Neural progenitor cell (in vitro differentiated cells): ENCODE results near the gene MAP3K3. TPM values are rescaled to one million over a fixed set of nuclear protein-coding genes. Genes with fewer than 3 reads are reported as not detected.
"Not testable (repeated sequence)": the region's sequence is repeated elsewhere in the genome, so short reads cannot be mapped to it uniquely, and the experiment has no call there.

Source experiments
- DNase-seq: peaks from one replicate; pipeline ENCODE4 v3.0.0-alpha.2; 2016; ENCODE audit warnings: low spot score
- H2AFZ ChIP-seq: fragments of 200-600 bp; sonication (generic); replicated peaks from 2 replicates; pipeline ENCODE4 v1.6.1; 2016; ENCODE audit warnings: antibody characterized with exemption
- H3F3A ChIP-seq: fragments of 200-600 bp; sonication (generic); 2 replicates; pipeline ENCODE4 v1.6.1; 2016; ENCODE audit warnings: antibody characterized with exemption, low read depth
- H3K27ac ChIP-seq: fragments of 200-600 bp; sonication (generic); 2 replicates; pipeline ENCODE4 v1.5.1; 2016; ENCODE audit warnings: mild to moderate bottlenecking
- H3K27me3 ChIP-seq: fragments of 200-600 bp; sonication (generic); 2 replicates; pipeline ENCODE4 v1.6.1; 2016; ENCODE audit warnings: mild to moderate bottlenecking, moderate library complexity
- H3K36me3 ChIP-seq: fragments of 200-600 bp; sonication (generic); 2 replicates; pipeline ENCODE4 v1.5.1; 2016
- H3K4me1 ChIP-seq: fragments of 200-600 bp; sonication (generic); 2 replicates; pipeline ENCODE4 v1.6.1; 2016; ENCODE audit warnings: mixed run types
- H3K4me2 ChIP-seq: fragments of 200-600 bp; sonication (generic); 2 replicates; pipeline ENCODE4 v1.6.1; 2016
- H3K4me3 ChIP-seq: fragments of 200-600 bp; sonication (generic); 2 replicates; pipeline ENCODE4 v1.5.1; 2016
- H3K79me2 ChIP-seq: fragments of 200-600 bp; sonication (generic); 2 replicates; pipeline ENCODE4 v1.6.1; 2016; ENCODE audit warnings: low read depth
- H3K9ac ChIP-seq: fragments of 200-600 bp; sonication (generic); 2 replicates; pipeline ENCODE4 v1.6.1; 2016
- H3K9me3 ChIP-seq: fragments of 200-600 bp; sonication (generic); 2 replicates; pipeline ENCODE4 v1.5.1; 2016; ENCODE audit warnings: low read depth
- H4K20me1 ChIP-seq: fragments of 200-600 bp; sonication (generic); 2 replicates; pipeline ENCODE4 v1.6.1; 2016; ENCODE audit warnings: low read depth
- H3K27ac Mint-ChIP-seq: 3 replicates; pipeline ENCODE4 v1.8.0; 2021; ENCODE audit warnings: mixed read lengths
- H3K27me3 Mint-ChIP-seq: 2 replicates; pipeline ENCODE4 v1.8.0; 2022; ENCODE audit warnings: low read depth, mild to moderate bottlenecking, inconsistent platforms, moderate library complexity, mixed read lengths; ENCODE audit not compliant: insufficient read depth
- H3K36me3 Mint-ChIP-seq: 3 replicates; pipeline ENCODE4 v1.8.0; 2021; ENCODE audit warnings: mixed read lengths
- H3K4me1 Mint-ChIP-seq: 3 replicates; pipeline ENCODE4 v1.8.0; 2021; ENCODE audit warnings: mixed read lengths
- H3K4me3 Mint-ChIP-seq: 3 replicates; pipeline ENCODE4 v1.8.0; 2021; ENCODE audit warnings: mild to moderate bottlenecking, moderate library complexity, mixed read lengths
- H3K9me3 Mint-ChIP-seq: 3 replicates; pipeline ENCODE4 v1.8.0; 2020; ENCODE audit warnings: mixed read lengths
- CTCF ChIP-seq: fragments of 200-600 bp; sonication (generic); IDR thresholded peaks from 2 replicates; pipeline ENCODE4 v1.5.1; 2017; ENCODE audit warnings: antibody characterized with exemption, mild to moderate bottlenecking
- EZH2 ChIP-seq: fragments of 200-600 bp; sonication (generic); IDR thresholded peaks from 2 replicates; pipeline ENCODE4 v1.6.1; 2017; ENCODE audit warnings: antibody characterized with exemption, mild to moderate bottlenecking, moderate library complexity
- EZH2phosphoT487 ChIP-seq: fragments of 200-600 bp; sonication (generic); IDR thresholded peaks from 2 replicates; pipeline ENCODE4 v1.6.1; 2017; ENCODE audit warnings: antibody characterized with exemption
- total RNA-seq: library from RNA; depleted of rRNA; stranded (reverse); fragments of >200 nt; gene quantifications from 2 replicates; pipeline ENCODE4 v1.2.3, GENCODE V29; 2015; ENCODE audit warnings: low replicate concordance

The MAP3K3 gene
- total RNA-seq, 1 donor from 2014 or later, result 21.6 TPM

- H3K4me3 ChIP-seq, result no peak overlapping the region
- no peak overlapping the region for H3K27ac Mint-ChIP-seq
- no peak overlapping the region for H3K27ac ChIP-seq
- no peaks in the 10 kb centered on the region for H3K79me2 ChIP-seq
- DNase-seq, result no peak
- H3K9ac ChIP-seq, result no peak overlapping the region
- H3K4me3 Mint-ChIP-seq, result no peak overlapping the region
- no peaks in the 10 kb centered on the region for H3K36me3 ChIP-seq
- H3K4me1 Mint-ChIP-seq, result no peaks in the 10 kb centered on the region
- H3K4me1 ChIP-seq, result no peaks in the 10 kb centered on the region
- H2AFZ ChIP-seq, result no peak overlapping the region
- no peaks in the 10 kb centered on the region for H3K27me3 ChIP-seq
- no peaks in the 10 kb centered on the region for H3F3A ChIP-seq
- H3K9me3 ChIP-seq, result no peaks in the 10 kb centered on the region
- TF ChIP-seq EZH2phosphoT487, result no peak
- H3K4me2 ChIP-seq, result no peak overlapping the region
- no peaks in the 10 kb centered on the region for H3K9me3 Mint-ChIP-seq
- H4K20me1 ChIP-seq, result no peaks in the 10 kb centered on the region
- H3K36me3 Mint-ChIP-seq, result peaks cover 14% of the 10 kb centered on the region
- no peaks in the 10 kb centered on the region for H3K27me3 Mint-ChIP-seq
Measured at GRCh38 chr17:63714550-63715277, 92.5 kb downstream of the MAP3K3 start.

- H3K27ac Mint-ChIP-seq, result no peak overlapping the region
- H3K4me1 ChIP-seq, result no peaks in the 10 kb centered on the region
- H2AFZ ChIP-seq, result no peak overlapping the region
- H3F3A ChIP-seq, result no peaks in the 10 kb centered on the region
- no peak overlapping the region for H3K9ac ChIP-seq
- TF ChIP-seq EZH2phosphoT487 (no peak), CTCF (no peak), EZH2 (no peak)
- H3K36me3 ChIP-seq, result no peaks in the 10 kb centered on the region
- H3K4me3 ChIP-seq, result no peak overlapping the region
- no peaks in the 10 kb centered on the region for H3K27me3 Mint-ChIP-seq
- H3K79me2 ChIP-seq, result no peaks in the 10 kb centered on the region
- no peak overlapping the region for H3K4me3 Mint-ChIP-seq
- no peaks in the 10 kb centered on the region for H4K20me1 ChIP-seq
- no peaks in the 10 kb centered on the region for H3K4me1 Mint-ChIP-seq
- H3K27ac ChIP-seq, result no peak overlapping the region
- H3K9me3 ChIP-seq, result no peaks in the 10 kb centered on the region
- DNase-seq, result no peak
- no peaks in the 10 kb centered on the region for H3K27me3 ChIP-seq
- H3K36me3 Mint-ChIP-seq, result peaks cover 14% of the 10 kb centered on the region
- H3K4me2 ChIP-seq, result no peak overlapping the region
- H3K9me3 Mint-ChIP-seq, result no peaks in the 10 kb centered on the region
Measured at GRCh38 chr17:63716426-63716825, 94.2 kb downstream of the MAP3K3 start.

- Histone ChIP-seq H3K9ac (no peak overlapping the region), H3K4me2 (no peak overlapping the region), H2AFZ (no peak overlapping the region), H3K79me2 (no peaks in the 10 kb centered on the region), H3K4me3 (no peak overlapping the region), H3K9me3 (no peaks in the 10 kb centered on the region), H3K27ac (no peak overlapping the region), H3K36me3 (no peaks in the 10 kb centered on the region), H3K27me3 (no peaks in the 10 kb centered on the region), H3F3A (no peaks in the 10 kb centered on the region), H4K20me1 (no peaks in the 10 kb centered on the region), H3K4me1 (no peaks in the 10 kb centered on the region)
- Mint-ChIP-seq H3K27ac (no peak overlapping the region), H3K36me3 (peaks cover 7% of the 10 kb centered on the region), H3K4me3 (no peak overlapping the region), H3K9me3 (no peaks in the 10 kb centered on the region), H3K27me3 (no peaks in the 10 kb centered on the region), H3K4me1 (no peaks in the 10 kb centered on the region)
- no peak for DNase-seq
- no peak for TF ChIP-seq EZH2phosphoT487
- TF ChIP-seq EZH2, result no peak
- no peak for TF ChIP-seq CTCF
Measured at GRCh38 chr17:63718988-63719387, 96.8 kb downstream of the MAP3K3 start.

- H3K4me3 Mint-ChIP-seq, H3K27ac ChIP-seq, H3K9ac ChIP-seq, H3K79me2 ChIP-seq, H3K9me3 Mint-ChIP-seq, H2AFZ ChIP-seq, DNase-seq, H3K27ac Mint-ChIP-seq, H3K36me3 ChIP-seq, H3K27me3 ChIP-seq, H3K27me3 Mint-ChIP-seq, H3K36me3 Mint-ChIP-seq, H3K4me1 ChIP-seq, H3K4me1 Mint-ChIP-seq, H4K20me1 ChIP-seq, H3F3A ChIP-seq, H3K4me2 ChIP-seq, H3K4me3 ChIP-seq, H3K9me3 ChIP-seq: not testable (repeated sequence)
Measured at GRCh38 chr17:63720194-63720593, 98.0 kb downstream of the MAP3K3 start.
